Neuronal stem cell (in vitro differentiated cells): ENCODE data around the gene LPIN2.

Experiments
- DNase-seq: peaks from one replicate; pipeline ENCODE4 v3.0.0-alpha.2; 2013; ENCODE audit warnings: low spot score
- H2AFZ ChIP-seq: one replicate; pipeline ENCODE4 v1.6.1; 2013; ENCODE audit warnings: mild to moderate bottlenecking, low read length, inconsistent platforms
- H2AK5ac ChIP-seq: 2 replicates; pipeline ENCODE4 v1.6.1; 2013; ENCODE audit warnings: low read depth, mild to moderate bottlenecking, inconsistent platforms, low read length, moderate library complexity, mixed read lengths
- H2BK120ac ChIP-seq: 2 replicates; pipeline ENCODE4 v1.6.1; 2013; ENCODE audit warnings: low read depth, mild to moderate bottlenecking, inconsistent platforms, low read length, moderate library complexity, mixed read lengths
- H2BK12ac ChIP-seq: one replicate; pipeline ENCODE4 v1.6.1; 2013; ENCODE audit warnings: low read length, inconsistent platforms
- H2BK15ac ChIP-seq: 2 replicates; pipeline ENCODE4 v1.6.1; 2013; ENCODE audit warnings: mild to moderate bottlenecking, low read length, inconsistent platforms, mixed read lengths
- H2BK5ac ChIP-seq: one replicate; pipeline ENCODE4 v1.6.1; 2013; ENCODE audit warnings: inconsistent platforms, mild to moderate bottlenecking, low read length, moderate library complexity
- H3K14ac ChIP-seq: one replicate; pipeline ENCODE4 v1.6.1; 2013; ENCODE audit warnings: low read length, inconsistent platforms
- H3K18ac ChIP-seq: 2 replicates; pipeline ENCODE4 v1.6.1; 2013; ENCODE audit warnings: low read length, inconsistent platforms
- H3K23ac ChIP-seq: 2 replicates; pipeline ENCODE4 v1.6.1; 2013; ENCODE audit warnings: low read depth, mild to moderate bottlenecking, mixed read lengths, low read length, inconsistent platforms; ENCODE audit not compliant: poor library complexity
- H3K27ac ChIP-seq: replicated peaks from 3 replicates; pipeline ENCODE4 v1.5.1; 2013; ENCODE audit warnings: low read length, inconsistent platforms
- H3K27me3 ChIP-seq, 3 experiments: 2 replicates each; pipeline ENCODE4 v1.6.1; 2013; ENCODE audit warnings: low read length in 3 of 3, mild to moderate bottlenecking in 2 of 3, inconsistent platforms in 1 of 3, low read depth in 1 of 3, mixed read lengths in 1 of 3, moderate library complexity in 1 of 3; ENCODE audit not compliant: control insufficient read depth in 3 of 3, insufficient read depth in 3 of 3
- H3K36me3 ChIP-seq, 2 donors: replicated peaks in 1 of 2; 2 replicates each; pipeline ENCODE4 v1.6.1; 2013; ENCODE audit warnings: low read length in 2 of 2; ENCODE audit not compliant: control insufficient read depth in 2 of 2, insufficient read depth in 2 of 2
- H3K4ac ChIP-seq: 2 replicates; pipeline ENCODE4 v1.6.1; 2013; ENCODE audit warnings: inconsistent platforms, mild to moderate bottlenecking, low read length, moderate library complexity
- H3K4me1 ChIP-seq, 2 donors: 1 replicate in 1 of 2; 2 replicates in 1 of 2; pipeline ENCODE4 v1.6.1; 2013; ENCODE audit warnings: low read length in 2 of 2, low read depth in 1 of 2; ENCODE audit not compliant: control insufficient read depth in 2 of 2, insufficient read depth in 1 of 2
- H3K4me2 ChIP-seq: one replicate; pipeline ENCODE4 v1.6.1; 2013; ENCODE audit warnings: mild to moderate bottlenecking, low read length, inconsistent platforms; ENCODE audit not compliant: insufficient read depth, poor library complexity, severe bottlenecking
- H3K4me3 ChIP-seq, 2 donors: 2 replicates each; pipeline ENCODE4 v1.5.1; 2013; ENCODE audit warnings: low read length in 2 of 2, mild to moderate bottlenecking in 2 of 2, inconsistent platforms in 1 of 2, moderate library complexity in 1 of 2
- H3K79me1 ChIP-seq: one replicate; pipeline ENCODE4 v1.6.1; 2013; ENCODE audit warnings: low read depth, mild to moderate bottlenecking, inconsistent platforms, low read length, moderate library complexity
- H3K9ac ChIP-seq: one replicate; pipeline ENCODE4 v1.6.1; 2013; ENCODE audit warnings: mild to moderate bottlenecking, low read depth, low read length, inconsistent platforms; ENCODE audit not compliant: poor library complexity
- H3K9me3 ChIP-seq, 2 donors: replicated peaks in 1 of 2; 2 replicates each; pipeline versions ENCODE3 to v1.6.1; 2013; ENCODE audit warnings: low read length in 2 of 2, mild to moderate bottlenecking in 2 of 2, inconsistent platforms in 1 of 2, low read depth in 1 of 2, mixed read lengths in 1 of 2, moderate library complexity in 1 of 2; ENCODE audit not compliant: control insufficient read depth in 2 of 2, insufficient read depth in 1 of 2
- H4K8ac ChIP-seq: one replicate; pipeline ENCODE4 v1.6.1; 2013; ENCODE audit warnings: low read depth, mild to moderate bottlenecking, inconsistent platforms, low read length, moderate library complexity
- H4K91ac ChIP-seq: one replicate; pipeline ENCODE4 v1.6.1; 2013; ENCODE audit warnings: low read length, low read depth, mild to moderate bottlenecking, inconsistent platforms; ENCODE audit not compliant: poor library complexity
- WGBS, 2 donors: extraction: QIAGEN DNeasy Blood & Tissue Kit; methylation state at CpG; one replicate each; pipeline ENCODE4 v1.1.7; 2013; ENCODE audit warnings: missing lambda C conversion rate in 2 of 2, mixed read lengths in 1 of 2; ENCODE audit not compliant: insufficient read length in 2 of 2, insufficient replicate concordance in 1 of 2; ENCODE audit errors: extremely low coverage in 2 of 2; 5-methylcytosine and 5-hydroxymethylcytosine counted together

The LPIN2 gene

GRCh38 chr18:3059272-3059671, 46.3 kb upstream of the LPIN2 start:
- no peak for DNase-seq
- Histone ChIP-seq H2BK120ac (no peak overlapping the region), H3K36me3 (peaks cover 0 to under 1% of the 10 kb centered on the region in 2 donors), H2AFZ (peak overlapping the region; percentile 12), H4K8ac (no peak overlapping the region), H2BK15ac (no peak overlapping the region), H2AK5ac (no peak overlapping the region), H3K79me1 (no peaks in the 10 kb centered on the region), H2BK12ac (no peak overlapping the region), H3K4ac (no peak overlapping the region), H3K4me2 (no peak overlapping the region), H4K91ac (no peak overlapping the region), H3K9me3 (no peaks in the 10 kb centered on the region), H3K9ac (no peak overlapping the region), H3K4me1 (peaks cover 0 to 8% of the 10 kb centered on the region in 2 donors), H3K14ac (no peak overlapping the region), H3K18ac (no peak overlapping the region), H3K27me3 (no peaks in the 10 kb centered on the region), H3K27ac (no peak overlapping the region), H3K23ac (no peak overlapping the region), H3K4me3 (no peak overlapping the region), H2BK5ac (no peak overlapping the region)
- no CpG with 5 or more reads among the region's 3 CpGs for WGBS, 2 donors

DNA sequence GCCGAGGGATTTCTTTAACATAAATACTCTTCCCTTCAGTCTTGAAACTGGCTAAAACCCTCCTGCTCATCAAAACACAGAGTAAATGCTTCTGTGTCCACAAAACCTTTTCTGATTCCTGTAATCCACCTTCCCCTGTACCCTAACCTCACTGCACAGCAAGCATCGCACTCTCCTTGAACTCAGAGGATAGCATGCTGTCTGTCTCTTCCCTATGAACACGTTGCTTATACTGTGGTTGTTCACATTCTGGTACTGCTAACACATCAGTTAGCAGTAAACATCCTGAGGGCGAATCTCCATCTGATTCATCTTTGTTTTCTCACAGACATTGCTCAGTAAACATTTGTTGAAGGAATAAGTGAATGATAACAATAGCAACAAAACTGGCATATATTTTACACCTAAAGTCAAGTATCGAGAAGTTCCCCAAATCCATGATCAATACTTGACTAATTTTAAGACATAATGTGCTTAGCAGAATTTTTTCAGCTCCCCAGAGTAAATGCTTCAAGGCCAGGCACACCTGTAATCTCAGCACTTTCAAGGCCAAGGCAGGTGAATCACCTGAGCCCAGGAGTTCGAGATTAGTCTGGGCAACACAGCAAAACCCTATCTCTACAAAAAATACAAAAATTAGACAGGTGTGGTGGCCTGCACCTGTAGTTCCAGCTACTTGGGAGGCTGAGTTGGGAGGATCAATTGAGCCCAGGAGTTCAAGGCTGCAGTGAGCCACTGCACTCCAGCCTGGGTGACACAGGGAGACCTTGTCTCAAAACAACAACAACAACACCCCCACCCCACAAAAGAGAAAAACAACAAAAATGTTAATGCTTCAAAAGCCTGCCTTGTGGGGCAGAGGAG, 45.6 kb upstream of the LPIN2 start:
- H3K4ac ChIP-seq: no peak overlapping the region
- no peaks in the 10 kb centered on the region for H3K79me1 ChIP-seq
- WGBS, 2 donors: no CpG with 5 or more reads among the region's 6 CpGs
- no peak overlapping the region for H2BK15ac ChIP-seq
- H2BK5ac ChIP-seq: no peak overlapping the region
- no peak overlapping the region for H3K23ac ChIP-seq
- no peak overlapping the region for H4K91ac ChIP-seq
- peaks cover 0 to 1% of the 10 kb centered on the region in 2 donors for H3K9me3 ChIP-seq
- peak overlapping the region; percentile 12 for H2AFZ ChIP-seq
- no peaks in the 10 kb centered on the region for H3K27me3 ChIP-seq
- no peak overlapping the region for H2BK12ac ChIP-seq
- no peak overlapping the region for H2AK5ac ChIP-seq
- peaks cover 0 to 8% of the 10 kb centered on the region in 2 donors for H3K4me1 ChIP-seq
- no peak overlapping the region for H3K4me3 ChIP-seq
- peaks cover 0 to 2% of the 10 kb centered on the region in 2 donors for H3K36me3 ChIP-seq
- no peak overlapping the region for H3K18ac ChIP-seq
- H3K9ac ChIP-seq: no peak overlapping the region
- no peak overlapping the region for H3K14ac ChIP-seq
- no peak for DNase-seq
- no peak overlapping the region for H3K27ac ChIP-seq
- no peak overlapping the region for H4K8ac ChIP-seq
- no peak overlapping the region for H3K4me2 ChIP-seq
- no peak overlapping the region for H2BK120ac ChIP-seq

DNA sequence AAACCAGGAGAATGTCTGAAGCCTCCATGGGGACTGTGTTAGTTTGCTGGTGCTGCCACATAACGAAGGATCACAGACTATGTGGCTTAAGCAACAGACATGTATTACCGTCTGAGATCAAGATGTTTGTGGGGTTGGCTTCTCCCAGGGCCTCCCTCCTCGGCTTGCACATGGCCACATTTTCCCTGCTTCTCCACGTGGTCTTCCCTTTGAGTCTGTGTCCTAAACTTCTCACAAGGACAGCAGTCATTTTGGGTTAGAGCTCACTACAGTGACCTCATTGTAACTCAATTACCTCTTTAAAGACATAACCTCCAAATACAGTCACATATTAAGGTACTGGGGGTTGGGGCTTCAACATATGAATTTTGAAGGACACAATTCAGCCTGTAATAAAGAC, 44.6 kb upstream of the LPIN2 start:
- Histone ChIP-seq H4K91ac (no peak overlapping the region), H2BK5ac (no peak overlapping the region), H2BK12ac (no peak overlapping the region), H3K4me1 (peaks cover 0 to 5% of the 10 kb centered on the region in 2 donors), H3K18ac (peak overlapping the region; percentile 27), H3K23ac (peak overlapping the region; percentile 12), H2AFZ (no peak overlapping the region), H3K14ac (no peak overlapping the region), H3K9me3 (peaks cover 0 to 10% of the 10 kb centered on the region in 2 donors), H3K9ac (no peak overlapping the region), H3K79me1 (no peaks in the 10 kb centered on the region), H3K4ac (no peak overlapping the region), H2AK5ac (no peak overlapping the region), H2BK120ac (no peak overlapping the region), H3K4me2 (no peak overlapping the region), H3K4me3 (no peak overlapping the region), H3K27me3 (no peaks in the 10 kb centered on the region), H2BK15ac (peak overlapping the region; percentile 16), H4K8ac (no peak overlapping the region), H3K36me3 (peaks cover 0 to 2% of the 10 kb centered on the region in 2 donors), H3K27ac (no peak overlapping the region)
- no CpG with 5 or more reads among the region's 4 CpGs for WGBS, 2 donors
- no peak for DNase-seq

DNA sequence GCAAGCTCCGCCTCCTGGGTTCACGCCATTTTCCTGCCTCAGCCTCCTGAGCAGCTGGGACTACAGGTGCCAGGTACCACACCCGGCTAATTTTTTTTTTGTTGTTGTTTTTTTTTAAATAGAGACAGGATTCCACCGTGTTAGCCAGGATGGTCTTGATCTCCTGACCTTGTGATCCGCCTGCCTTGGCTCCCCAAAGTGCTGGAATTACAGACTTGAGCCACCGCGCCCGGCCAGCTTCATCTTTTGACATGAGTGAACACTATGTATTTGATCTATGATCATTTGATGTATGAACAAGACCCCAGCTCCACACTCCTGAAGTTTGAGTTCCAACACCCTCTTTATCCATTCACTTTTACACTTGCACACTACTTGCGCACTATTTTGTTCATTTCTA, 43.4 kb upstream of the LPIN2 start:
- Histone ChIP-seq H3K4me1 (peaks cover 0 to 4% of the 10 kb centered on the region in 2 donors), H3K9ac (no peak overlapping the region), H3K9me3 (peaks cover 0 to 12% of the 10 kb centered on the region in 2 donors), H3K36me3 (peaks cover 0 to 2% of the 10 kb centered on the region in 2 donors), H3K27ac (no peak overlapping the region), H3K18ac (no peak overlapping the region), H2BK5ac (no peak overlapping the region), H3K27me3 (no peaks in the 10 kb centered on the region), H3K23ac (no peak overlapping the region), H2AK5ac (no peak overlapping the region), H2BK12ac (no peak overlapping the region), H2BK15ac (no peak overlapping the region), H2BK120ac (no peak overlapping the region), H4K91ac (no peak overlapping the region), H3K79me1 (no peaks in the 10 kb centered on the region), H3K4me2 (no peak overlapping the region), H3K4me3 (no peak overlapping the region), H3K14ac (no peak overlapping the region), H4K8ac (no peak overlapping the region), H3K4ac (no peak overlapping the region), H2AFZ (no peak overlapping the region)
- DNase-seq: no peak
- no CpG with 5 or more reads among the region's 9 CpGs for WGBS, 2 donors
